Omental fat pad (tissue), 4 donors: ENCODE data around the gene CDK14. TPM values are rescaled to one million over a fixed set of nuclear protein-coding genes. Genes with fewer than 3 reads are reported as not detected.

Source experiments
- ATAC-seq: fragments of 150-250 bp; one replicate; pipeline ENCODE4 v1.9.1; 2016; ENCODE audit warnings: mild to moderate bottlenecking, moderate library complexity; ENCODE audit not compliant: low FRiP score
- DNase-seq: peaks from one replicate; pipeline ENCODE4 v3.0.0-alpha.2; 2019; ENCODE audit warnings: low spot score
- total RNA-seq, 4 donors: library from RNA; depleted of rRNA; stranded (reverse); fragments of >200 nt; gene quantifications; one replicate each; pipeline ENCODE4 v1.1.0, GENCODE V29; 2016
- TF ChIP-seq, protein P1 (sequence below), 3 donors: fragments of 450-650 bp; IDR thresholded peaks; one replicate each; pipeline ENCODE4 v1.5.1; 2016 to 2017; ENCODE audit warnings: antibody characterized with exemption in 3 of 3, mild to moderate bottlenecking in 3 of 3, moderate library complexity in 2 of 3

CDK14 gene
- total RNA-seq, 4 donors from 2014 or later, result 25.2 to 40.3 (median 30.8) TPM

- DNase-seq, result no peak
- no peak for ATAC-seq
- TF ChIP-seq, protein P1, sequence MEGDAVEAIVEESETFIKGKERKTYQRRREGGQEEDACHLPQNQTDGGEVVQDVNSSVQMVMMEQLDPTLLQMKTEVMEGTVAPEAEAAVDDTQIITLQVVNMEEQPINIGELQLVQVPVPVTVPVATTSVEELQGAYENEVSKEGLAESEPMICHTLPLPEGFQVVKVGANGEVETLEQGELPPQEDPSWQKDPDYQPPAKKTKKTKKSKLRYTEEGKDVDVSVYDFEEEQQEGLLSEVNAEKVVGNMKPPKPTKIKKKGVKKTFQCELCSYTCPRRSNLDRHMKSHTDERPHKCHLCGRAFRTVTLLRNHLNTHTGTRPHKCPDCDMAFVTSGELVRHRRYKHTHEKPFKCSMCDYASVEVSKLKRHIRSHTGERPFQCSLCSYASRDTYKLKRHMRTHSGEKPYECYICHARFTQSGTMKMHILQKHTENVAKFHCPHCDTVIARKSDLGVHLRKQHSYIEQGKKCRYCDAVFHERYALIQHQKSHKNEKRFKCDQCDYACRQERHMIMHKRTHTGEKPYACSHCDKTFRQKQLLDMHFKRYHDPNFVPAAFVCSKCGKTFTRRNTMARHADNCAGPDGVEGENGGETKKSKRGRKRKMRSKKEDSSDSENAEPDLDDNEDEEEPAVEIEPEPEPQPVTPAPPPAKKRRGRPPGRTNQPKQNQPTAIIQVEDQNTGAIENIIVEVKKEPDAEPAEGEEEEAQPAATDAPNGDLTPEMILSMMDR (IDR thresholded peaks at IDR 0.05), result no peak
Measured at GRCh38 chr7:91140286-91140685, 544.2 kb downstream of the CDK14 start.

GRCh38 chr7:91140982-91141381, 544.9 kb downstream of the CDK14 start:
- TF ChIP-seq, protein P1 (IDR thresholded peaks at IDR 0.05), result no peak
- no peak for DNase-seq
- no peak for ATAC-seq

- DNase-seq (no peak), ATAC-seq (no peak)
- TF ChIP-seq, protein P1 (IDR thresholded peaks at IDR 0.05), result no peak
Measured at GRCh38 chr7:91142743-91143142, 546.6 kb downstream of the CDK14 start.

GRCh38 chr7:91149341-91150246, 553.5 kb downstream of the CDK14 start:
- ATAC-seq (no peak), DNase-seq (no peak)
- TF ChIP-seq, protein P1 (IDR thresholded peaks at IDR 0.05), result no peak

- TF ChIP-seq, protein P1 (IDR thresholded peaks at IDR 0.05), result no peak
- DNase-seq, result no peak
- ATAC-seq, result no peak
Measured at GRCh38 chr7:91151916-91152315, 555.8 kb downstream of the CDK14 start.

- no peak for ATAC-seq
- no peak for DNase-seq
- TF ChIP-seq, protein P1 (IDR thresholded peaks at IDR 0.05), result no peak
Measured at GRCh38 chr7:91156316-91157185, 560.4 kb downstream of the CDK14 start.
